Fibroblast of gingiva (primary cell): ENCODE results near the gene ATP10A.

Experiments used
- DNase-seq: peaks from one replicate; pipeline ENCODE4 v3.0.0-alpha.2; 2011; ENCODE audit warnings: low read depth

ATP10A gene

GRCh38 chr15:25737218-25737643 is 125.9 kb downstream of the ATP10A start:
- peak; percentile 70 for DNase-seq

- no peak for DNase-seq
Measured at GRCh38 chr15:25736461-25736860, 126.7 kb downstream of the ATP10A start.

- no peak for DNase-seq
Measured at GRCh38 chr15:25735550-25736384, 127.4 kb downstream of the ATP10A start.

GRCh38 chr15:25734680-25735355 is 128.3 kb downstream of the ATP10A start:
- no peak for DNase-seq

GRCh38 chr15:25733856-25734679 is 129.1 kb downstream of the ATP10A start:
- no peak for DNase-seq

- DNase-seq = no peak
Measured at GRCh38 chr15:25733036-25733855, 129.9 kb downstream of the ATP10A start.

GRCh38 chr15:25732191-25732590 is 130.9 kb downstream of the ATP10A start:
- no peak for DNase-seq

GRCh38 chr15:25731411-25731810 is 131.7 kb downstream of the ATP10A start:
- no peak for DNase-seq

- DNase-seq = no peak
Measured at GRCh38 chr15:25730918-25731317, 132.2 kb downstream of the ATP10A start.

GRCh38 chr15:25728816-25729215 is 134.3 kb downstream of the ATP10A start:
- DNase-seq = no peak

- no peak for DNase-seq
Measured at GRCh38 chr15:25727867-25728600, 135.1 kb downstream of the ATP10A start.

- no peak for DNase-seq
Measured at GRCh38 chr15:25727116-25727515, 136.0 kb downstream of the ATP10A start.

GRCh38 chr15:25725758-25726157 is 137.4 kb downstream of the ATP10A start:
- DNase-seq = no peak

- DNase-seq = no peak
Measured at GRCh38 chr15:25724899-25725298, 138.2 kb downstream of the ATP10A start.

GRCh38 chr15:25721605-25721955 is 141.5 kb downstream of the ATP10A start:
- DNase-seq = no peak

- DNase-seq = no peak
Measured at GRCh38 chr15:25719101-25719985, 143.8 kb downstream of the ATP10A start.

GRCh38 chr15:25718597-25718996 is 144.5 kb downstream of the ATP10A start:
- no peak for DNase-seq

GRCh38 chr15:25718169-25718536 is 145.0 kb downstream of the ATP10A start:
- DNase-seq = no peak

- peak; percentile 9 for DNase-seq
Measured at GRCh38 chr15:25717457-25718168, 145.5 kb downstream of the ATP10A start.

GRCh38 chr15:25717127-25717456 is 146.0 kb downstream of the ATP10A start:
- DNase-seq = no peak
